OCI-LY1 (cell line): ENCODE data around the gene AVPR2.
A peak's percentile ranks its signal among the peaks of the same experiment; 100 is the strongest.

ENCODE experiments used
- H2AFZ ChIP-seq: fragments of 200-600 bp; sonication (generic), shearing (Covaris generic); 2 replicates; pipeline ENCODE4 v1.6.0; 2014; ENCODE audit warnings: antibody characterized with exemption, mild to moderate bottlenecking, low read length
- H3F3A ChIP-seq: fragments of 200-600 bp; sonication (generic), shearing (Covaris generic); 2 replicates; pipeline ENCODE4 v1.6.0; 2014; ENCODE audit warnings: mild to moderate bottlenecking, antibody characterized with exemption, low read length, moderate library complexity; ENCODE audit not compliant: insufficient read depth
- H3K27ac ChIP-seq: fragments of 200-600 bp; sonication (generic); 2 replicates; pipeline ENCODE4 v1.5.1; 2014; ENCODE audit warnings: low read length, mixed run types, mild to moderate bottlenecking, low read depth; ENCODE audit not compliant: poor library complexity, severe bottlenecking
- H3K27me3 ChIP-seq: fragments of 200-600 bp; sonication (generic); 2 replicates; pipeline ENCODE4 v1.6.0; 2014; ENCODE audit warnings: antibody characterized with exemption, mild to moderate bottlenecking, low read length, moderate library complexity; ENCODE audit not compliant: insufficient read depth
- H3K36me3 ChIP-seq: fragments of 200-600 bp; sonication (generic); 2 replicates; pipeline ENCODE4 v1.6.1; 2014; ENCODE audit warnings: mild to moderate bottlenecking, antibody characterized with exemption, low read length, moderate library complexity, mixed read lengths; ENCODE audit not compliant: insufficient read depth
- H3K4me1 ChIP-seq: fragments of 200-600 bp; sonication (generic); 2 replicates; pipeline ENCODE4 v1.5.1; 2014; ENCODE audit warnings: mild to moderate bottlenecking, low read length, moderate library complexity; ENCODE audit not compliant: insufficient read depth, severe bottlenecking
- H3K4me2 ChIP-seq: fragments of 200-600 bp; sonication (generic), shearing (Covaris generic); 2 replicates; pipeline ENCODE4 v1.6.1; 2014; ENCODE audit warnings: low read length
- H3K4me3 ChIP-seq: fragments of 200-600 bp; sonication (generic); 2 replicates; pipeline ENCODE4 v1.5.1; 2014; ENCODE audit warnings: low read length, low read depth, mild to moderate bottlenecking, mixed read lengths; ENCODE audit not compliant: poor library complexity, severe bottlenecking
- H3K79me2 ChIP-seq: fragments of 200-600 bp; shearing (Covaris generic); 2 replicates; pipeline ENCODE4 v1.6.1; 2016; ENCODE audit warnings: mixed run types, low read length, mixed read lengths; ENCODE audit not compliant: insufficient read depth
- H3K9ac ChIP-seq: fragments of 200-600 bp; sonication (generic), shearing (Covaris generic); 2 replicates; pipeline ENCODE4 v1.6.1; 2014; ENCODE audit warnings: mild to moderate bottlenecking, low read length, mixed read lengths
- H3K9me2 ChIP-seq: fragments of 200-600 bp; sonication (generic), shearing (Covaris generic); 2 replicates; pipeline ENCODE4 v1.6.1; 2014; ENCODE audit warnings: low read depth, mild to moderate bottlenecking, low read length, mixed read lengths
- H3K9me3 ChIP-seq: fragments of 200-600 bp; shearing (Covaris generic); 2 replicates; pipeline ENCODE4 v1.6.1; 2014; ENCODE audit warnings: low read length, mixed read lengths
- H4K20me1 ChIP-seq: fragments of 200-600 bp; sonication (generic), shearing (Covaris generic); 2 replicates; pipeline ENCODE4 v1.6.0; 2016; ENCODE audit warnings: mild to moderate bottlenecking, low read length; ENCODE audit not compliant: insufficient read depth
- CTCF ChIP-seq: fragments of 200-600 bp; sonication (generic), shearing (Covaris generic); IDR thresholded peaks from 2 replicates; pipeline ENCODE4 v1.5.1; 2017; ENCODE audit warnings: mild to moderate bottlenecking, antibody characterized with exemption, low read length, moderate library complexity, mixed read lengths
- EZH2 ChIP-seq: fragments of 200-600 bp; sonication (generic), shearing (Covaris generic); IDR thresholded peaks from 2 replicates; pipeline ENCODE4 v1.8.0; 2017; ENCODE audit warnings: borderline replicate concordance, mixed run types, mild to moderate bottlenecking, antibody characterized with exemption, low read length, moderate library complexity, mixed read lengths

Gene AVPR2

GRCh38 chrX:153928846-153929245 lies 24.4 kb downstream of the AVPR2 start:
- Histone ChIP-seq H4K20me1 (no peaks in the 10 kb centered on the region), H3K27me3 (no peaks in the 10 kb centered on the region), H3K9ac (peak overlapping the region; percentile 47), H3K79me2 (no peaks in the 10 kb centered on the region), H3K9me3 (no peaks in the 10 kb centered on the region), H2AFZ (no peak overlapping the region), H3K36me3 (peaks cover 31% of the 10 kb centered on the region; the same call in 1 of the 2 replicates), H3K27ac (peak overlapping the region; percentile 79), H3K4me3 (peak overlapping the region; percentile 59), H3K9me2 (no peaks in the 10 kb centered on the region), H3K4me2 (peak overlapping the region; percentile 73), H3K4me1 (peaks cover 51% of the 10 kb centered on the region), H3F3A (no peaks in the 10 kb centered on the region)
- TF ChIP-seq EZH2 (no peak), CTCF (no peak)

DNA sequence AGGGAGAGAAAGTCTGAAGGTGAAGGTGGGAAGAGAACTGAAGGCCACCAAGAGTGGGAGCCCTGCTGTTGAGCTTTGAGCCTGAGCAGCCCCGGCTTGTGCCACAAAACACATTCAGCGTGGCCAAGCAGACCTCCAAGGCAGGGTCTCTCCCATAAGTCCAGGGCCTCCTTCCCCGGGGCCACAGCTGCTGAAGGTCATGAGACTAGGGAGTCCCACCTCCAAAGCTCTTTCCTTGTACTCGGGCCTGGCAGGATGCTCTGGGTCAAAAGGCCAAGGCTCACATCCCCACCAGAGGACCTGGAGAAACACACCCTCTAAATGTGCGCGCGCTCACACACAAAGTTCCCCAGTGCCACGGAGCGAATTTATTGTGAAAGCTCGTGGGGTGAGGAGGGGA lies 25.1 kb downstream of the AVPR2 start:
- Histone ChIP-seq H3K9me2 (no peaks in the 10 kb centered on the region), H3K4me1 (peaks cover 48% of the 10 kb centered on the region), H3K9me3 (no peaks in the 10 kb centered on the region), H3K9ac (peak overlapping the region; percentile 47), H3K36me3 (peaks cover 31% of the 10 kb centered on the region; the same call in 1 of the 2 replicates), H4K20me1 (no peaks in the 10 kb centered on the region), H3K4me3 (peak overlapping the region; percentile 59), H3K27me3 (no peaks in the 10 kb centered on the region), H3F3A (no peaks in the 10 kb centered on the region), H3K4me2 (peak overlapping the region; percentile 73), H2AFZ (no peak overlapping the region), H3K27ac (peak overlapping the region; percentile 79), H3K79me2 (no peaks in the 10 kb centered on the region)
- no peak for TF ChIP-seq EZH2
- no peak for TF ChIP-seq CTCF

- Histone ChIP-seq H3K79me2 (no peaks in the 10 kb centered on the region), H3K9ac (peak overlapping the region; percentile 47; the same call in 1 of the 2 replicates), H2AFZ (no peak overlapping the region), H3K36me3 (peaks cover 31% of the 10 kb centered on the region; the same call in 1 of the 2 replicates), H3K9me2 (no peaks in the 10 kb centered on the region), H3K9me3 (no peaks in the 10 kb centered on the region), H3K4me3 (no peak overlapping the region), H4K20me1 (no peaks in the 10 kb centered on the region), H3K27me3 (no peaks in the 10 kb centered on the region), H3F3A (no peaks in the 10 kb centered on the region), H3K27ac (peak overlapping the region; percentile 79), H3K4me2 (peak overlapping the region; percentile 73; the same call in 1 of the 2 replicates), H3K4me1 (peaks cover 41% of the 10 kb centered on the region)
- TF ChIP-seq EZH2 (no peak), CTCF (no peak)
These were observed 25.8 kb downstream of the AVPR2 start for GRCh38 chrX:153930011-153930910.
